Spleen (tissue), 7 donors: ENCODE measurements around the gene SLC35F1.

Experiments
- CTCF ChIP-seq, 11 experiments: fragments of 200-600 bp in 7 of 11; fragments of 450-650 bp in 4 of 11; sonication (generic) in 4 of 11; IDR thresholded peaks in 8 of 11; conservative IDR thresholded peaks in 3 of 11; 1 replicate in 7 of 11; 2 replicates in 4 of 11; pipeline versions ENCODE4 v1.4.0 to v1.8.0; 2016 to 2021; ENCODE audit warnings: antibody characterized with exemption in 11 of 11, inconsistent platforms in 4 of 11, mild to moderate bottlenecking in 1 of 11
- POLR2AphosphoS5 ChIP-seq, 3 donors: sonication (generic); formaldehyde crosslinking; IDR thresholded peaks; one replicate each; pipeline ENCODE4 v1.5.1; 2017; ENCODE audit warnings: antibody characterized with exemption in 3 of 3
- donor health status: DM: no; HTN: no; CAD: no; lungs with moderate emphysema.
- donor health status: DM: no; HTN: no; CAD: no.
- donor health status: DM: no; HTN: no; CAD: no.

GRCh38 chr6:117909638-117910037 lies 2.6 kb downstream of the SLC35F1 start:
- TF ChIP-seq POLR2AphosphoS5 (IDR thresholded peaks at IDR 0.05) (no peak), CTCF (IDR thresholded peaks at IDR 0.05 in 8 of 11, conservative IDR thresholded peaks at IDR 0.05 in 3 of 11) (no peak)
